MG63 (cell line): ENCODE results near the gene F8A1. TPM values are rescaled to one million over a fixed set of nuclear protein-coding genes. Genes with fewer than 3 reads are reported as not detected.
"Not testable (repeated sequence)": the region's sequence is repeated elsewhere in the genome, so short reads cannot be mapped to it uniquely, and the experiment has no call there.

Experiments
- DNase-seq: peaks from one replicate; pipeline ENCODE4 v3.0.0-alpha.2; 2020
- H3K27me3 ChIP-seq: fragments of 250-450 bp; sonication (Bioruptor Pico); 2 replicates; pipeline ENCODE4 v1.5.1; 2020; ENCODE audit warnings: mild to moderate bottlenecking, moderate library complexity
- H3K36me3 ChIP-seq: fragments of 250-450 bp; sonication (Bioruptor Pico); 2 replicates; pipeline ENCODE4 v1.5.1; 2020; ENCODE audit warnings: mild to moderate bottlenecking, moderate library complexity
- H3K4me3 ChIP-seq: fragments of 250-450 bp; sonication (Bioruptor Pico); 2 replicates; pipeline ENCODE4 v1.5.1; 2020; ENCODE audit warnings: mild to moderate bottlenecking, moderate library complexity
- H3K9me3 ChIP-seq: fragments of 250-450 bp; sonication (Bioruptor Pico); 2 replicates; pipeline ENCODE4 v1.5.1; 2020; ENCODE audit warnings: mild to moderate bottlenecking, moderate library complexity
- total RNA-seq: library from RNA; depleted of rRNA; stranded (reverse); fragments of >200 nt; shearing (Covaris generic); gene quantifications from 2 replicates; pipeline ENCODE4 v1.2.3, GENCODE V29; 2014; ENCODE audit warnings: low replicate concordance; rRNA removed

The F8A1 gene
- 4.3 TPM in 1 of 2 replicates, not detected in the other for total RNA-seq

- H3K27me3 ChIP-seq, DNase-seq, H3K9me3 ChIP-seq, H3K36me3 ChIP-seq, H3K4me3 ChIP-seq: not testable (repeated sequence)
These were observed at the start of gene F8A1 for GRCh38 chrX:154886069-154886788. F8A1 (plus strand) TSS chrX:154886355; CDS start chrX:154886375, 20 bp downstream.

GRCh38 chrX:154840856-154841255, 45.3 kb upstream of the F8A1 start:
- Histone ChIP-seq H3K36me3 (no peaks in the 10 kb centered on the region), H3K27me3 (no peaks in the 10 kb centered on the region), H3K4me3 (no peak overlapping the region), H3K9me3 (no peaks in the 10 kb centered on the region)
- DNase-seq, result no peak

- no peak overlapping the region for H3K4me3 ChIP-seq
- no peak for DNase-seq
- no peaks in the 10 kb centered on the region for H3K27me3 ChIP-seq
These were observed 35.1 kb upstream of the F8A1 start for GRCh38 chrX:154850957-154851611.

DNA sequence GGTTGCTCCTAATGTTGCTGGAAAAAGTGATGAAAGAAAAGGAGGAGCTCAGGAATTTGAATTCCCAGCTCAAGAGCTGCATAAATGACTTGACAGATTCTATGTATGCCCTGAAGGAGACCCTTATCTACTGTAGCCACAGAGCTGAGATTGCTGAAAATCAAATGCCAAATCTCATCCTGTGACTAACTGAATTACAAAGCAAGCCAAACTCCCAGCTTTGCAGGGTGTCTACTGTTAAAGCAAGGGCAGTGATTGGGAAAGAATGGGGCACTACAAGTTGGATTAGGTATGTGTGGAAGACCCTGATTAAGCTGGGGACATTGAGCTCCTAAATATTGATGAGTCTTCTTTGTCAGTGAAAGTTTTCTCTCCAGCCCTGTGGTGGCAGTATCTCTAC, 30.9 kb upstream of the F8A1 start:
- no peaks in the 10 kb centered on the region for H3K27me3 ChIP-seq
- no peak for DNase-seq
- H3K4me3 ChIP-seq, result no peak overlapping the region
- H3K9me3 ChIP-seq, result no peaks in the 10 kb centered on the region
- H3K36me3 ChIP-seq, result no peaks in the 10 kb centered on the region

More at GRCh38 chrX:154850957-154851611, 35.1 kb upstream of the F8A1 start:
- Histone ChIP-seq H3K36me3 (no peaks in the 10 kb centered on the region), H3K9me3 (no peaks in the 10 kb centered on the region)

GRCh38 chrX:154868522-154868921, 17.6 kb upstream of the F8A1 start:
- not testable (repeated sequence) for DNase-seq, H3K36me3 ChIP-seq, H3K27me3 ChIP-seq, H3K9me3 ChIP-seq, H3K4me3 ChIP-seq

GRCh38 chrX:154873329-154873728, 12.8 kb upstream of the F8A1 start:
- no peaks in the 10 kb centered on the region for H3K36me3 ChIP-seq
- no peak overlapping the region for H3K4me3 ChIP-seq
- no peaks in the 10 kb centered on the region for H3K27me3 ChIP-seq
- no peak for DNase-seq
- H3K9me3 ChIP-seq, result no peaks in the 10 kb centered on the region

GRCh38 chrX:154884069-154884468, 2.1 kb upstream of the F8A1 start:
- not testable (repeated sequence) for H3K36me3 ChIP-seq, H3K9me3 ChIP-seq, DNase-seq, H3K27me3 ChIP-seq, H3K4me3 ChIP-seq

DNA sequence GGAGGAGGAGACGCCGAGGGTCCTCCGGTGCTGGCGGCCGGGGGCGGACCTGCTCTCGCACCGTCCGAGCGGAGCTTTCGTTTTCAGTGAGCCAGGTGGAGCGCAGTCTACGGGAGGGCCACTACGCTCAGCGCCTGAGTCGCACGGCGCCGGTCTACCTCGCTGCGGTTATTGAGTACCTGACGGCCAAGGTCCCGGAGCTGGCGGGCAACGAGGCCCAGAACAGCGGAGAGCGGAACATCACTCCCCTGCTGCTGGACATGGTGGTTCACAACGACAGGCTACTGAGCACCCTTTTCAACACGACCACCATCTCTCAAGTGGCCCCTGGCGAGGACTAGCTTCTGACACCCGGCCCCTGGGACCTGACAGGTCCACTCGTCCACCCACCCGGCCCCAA, 1.1 kb upstream of the F8A1 start:
- H3K36me3 ChIP-seq, DNase-seq, H3K27me3 ChIP-seq, H3K4me3 ChIP-seq, H3K9me3 ChIP-seq: not testable (repeated sequence)

GRCh38 chrX:154885549-154885948, 606 bp upstream of the F8A1 start:
- not testable (repeated sequence) for H3K9me3 ChIP-seq, H3K4me3 ChIP-seq, DNase-seq, H3K36me3 ChIP-seq, H3K27me3 ChIP-seq

GRCh38 chrX:154886789-154887221, 650 bp downstream of the F8A1 start:
- not testable (repeated sequence) for H3K27me3 ChIP-seq, H3K9me3 ChIP-seq, H3K4me3 ChIP-seq, H3K36me3 ChIP-seq, DNase-seq

- no peaks in the 10 kb centered on the region for H3K9me3 ChIP-seq
- no peaks in the 10 kb centered on the region for H3K27me3 ChIP-seq
- no peaks in the 10 kb centered on the region for H3K36me3 ChIP-seq
- H3K4me3 ChIP-seq, result no peak overlapping the region
- no peak for DNase-seq
These were observed 5.0 kb downstream of the F8A1 start for GRCh38 chrX:154890990-154891639.

- Histone ChIP-seq H3K9me3 (no peaks in the 10 kb centered on the region), H3K36me3 (no peaks in the 10 kb centered on the region), H3K27me3 (no peaks in the 10 kb centered on the region), H3K4me3 (no peak overlapping the region)
- no peak for DNase-seq
These were observed 6.1 kb downstream of the F8A1 start for GRCh38 chrX:154892296-154892695.

GRCh38 chrX:154900323-154900722, 14.2 kb downstream of the F8A1 start:
- no peaks in the 10 kb centered on the region for H3K9me3 ChIP-seq
- H3K4me3 ChIP-seq, result no peak overlapping the region
- H3K36me3 ChIP-seq, result no peaks in the 10 kb centered on the region
- DNase-seq, result no peak
- H3K27me3 ChIP-seq, result no peaks in the 10 kb centered on the region

- DNase-seq, result no peak
- Histone ChIP-seq H3K36me3 (no peaks in the 10 kb centered on the region), H3K27me3 (no peaks in the 10 kb centered on the region), H3K4me3 (no peak overlapping the region), H3K9me3 (no peaks in the 10 kb centered on the region)
These were observed 16.3 kb downstream of the F8A1 start for GRCh38 chrX:154902408-154902807.

- Histone ChIP-seq H3K36me3 (no peaks in the 10 kb centered on the region), H3K9me3 (no peaks in the 10 kb centered on the region), H3K4me3 (no peak overlapping the region), H3K27me3 (no peaks in the 10 kb centered on the region)
- DNase-seq, result no peak
These were observed 22.7 kb downstream of the F8A1 start for GRCh38 chrX:154908821-154909220.

DNA sequence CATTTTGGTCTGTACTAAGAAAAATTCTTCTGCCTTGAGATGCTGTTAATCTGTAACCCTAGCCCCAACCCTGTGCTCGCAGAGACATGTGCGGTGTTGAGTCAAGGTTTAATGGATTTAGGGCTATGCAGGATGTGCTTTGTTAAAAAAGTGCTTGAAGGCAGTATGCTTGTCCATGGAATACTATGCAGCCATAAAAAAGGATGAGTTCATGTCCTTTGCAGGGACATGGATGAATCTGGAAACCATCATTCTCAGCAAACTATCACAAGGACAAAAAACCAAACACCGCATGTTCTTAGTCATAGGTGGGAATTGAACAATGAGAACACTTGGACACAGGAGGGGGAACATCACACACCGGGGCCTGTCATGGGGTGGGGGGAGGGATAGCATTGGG, 23.9 kb downstream of the F8A1 start:
- H3K9me3 ChIP-seq, H3K4me3 ChIP-seq, H3K27me3 ChIP-seq, DNase-seq, H3K36me3 ChIP-seq: not testable (repeated sequence)

GRCh38 chrX:154910528-154910927, 24.4 kb downstream of the F8A1 start:
- DNase-seq, H3K27me3 ChIP-seq, H3K4me3 ChIP-seq, H3K9me3 ChIP-seq, H3K36me3 ChIP-seq: not testable (repeated sequence)

DNA sequence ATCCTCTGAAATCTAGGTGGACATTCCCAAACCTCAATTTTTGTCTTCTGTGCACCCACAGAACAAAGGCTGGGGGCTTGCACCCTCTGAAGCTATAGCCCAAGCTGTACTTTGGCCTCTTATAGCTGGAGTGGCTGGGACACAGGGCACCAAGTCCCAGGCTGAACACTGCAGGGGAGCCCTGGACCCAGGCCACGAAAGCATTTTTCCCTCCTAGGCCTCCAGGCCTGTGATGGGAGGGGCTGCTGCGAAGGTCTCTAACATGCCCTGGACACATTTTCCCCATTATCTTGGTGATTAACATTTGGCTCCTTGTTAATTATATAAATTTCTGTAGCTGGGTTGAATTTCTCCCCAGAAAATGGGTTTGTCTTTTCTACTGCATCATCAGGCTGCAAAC, 27.9 kb downstream of the F8A1 start:
- H3K4me3 ChIP-seq, result no peak overlapping the region
- no peak for DNase-seq
- no peaks in the 10 kb centered on the region for H3K36me3 ChIP-seq
- H3K9me3 ChIP-seq, result no peaks in the 10 kb centered on the region
- H3K27me3 ChIP-seq, result no peaks in the 10 kb centered on the region
